ENCODE data around the gene USP12. TPM values are rescaled to one million over a fixed set of nuclear protein-coding genes. Genes with fewer than 3 reads are reported as not detected.

The USP12 gene
- total RNA-seq, 6 donors from 2014 or later = 11.9 to 78.8 (median 30.5) TPM

- DNase-seq (no peak), ATAC-seq (ENCODE audit: low FRiP score in 2 of 2) (no peak)
- no peaks in the 10 kb centered on the region for H3K27me3 ChIP-seq
- peaks cover 16 to 56% (median 26%) of the 10 kb centered on the region in 4 donors for H3K4me1 ChIP-seq
- 84 to 87% methylated on average over 5 of the region's 5 CpGs for WGBS, 2 donors
- no peak overlapping the region for H3K27ac ChIP-seq
- no peak overlapping the region for H3K4me3 ChIP-seq
- no peaks in the 10 kb centered on the region for H3K9me3 ChIP-seq
- H3K36me3 ChIP-seq = no peaks in the 10 kb centered on the region
- TF ChIP-seq EP300 (IDR thresholded peaks at IDR 0.05) (no peak), CTCF (IDR thresholded peaks at IDR 0.05) (no peak), POLR2A (IDR thresholded peaks at IDR 0.05) (no peak), POLR2AphosphoS5 (IDR thresholded peaks at IDR 0.05) (no peak)
Observed at GRCh38 chr13:27132538-27132937, 39.1 kb downstream of the USP12 start.

GRCh38 chr13:27131906-27132305 lies 39.7 kb downstream of the USP12 start:
- ATAC-seq (ENCODE audit: low FRiP score in 2 of 2) (no peak), DNase-seq (no peak)
- Histone ChIP-seq H3K9me3 (no peaks in the 10 kb centered on the region), H3K27ac (peak overlapping the region in 2 of 4 donors; percentile 9 to 67), H3K4me1 (peaks cover 23 to 63% (median 27%) of the 10 kb centered on the region in 4 donors), H3K27me3 (no peaks in the 10 kb centered on the region), H3K4me3 (no peak overlapping the region), H3K36me3 (no peaks in the 10 kb centered on the region)
- TF ChIP-seq POLR2A (IDR thresholded peaks at IDR 0.05) (no peak), EP300 (IDR thresholded peaks at IDR 0.05) (no peak), POLR2AphosphoS5 (IDR thresholded peaks at IDR 0.05) (no peak), CTCF (IDR thresholded peaks at IDR 0.05) (no peak)
- 69 to 72% methylated on average over 3 of the region's 3 CpGs for WGBS, 2 donors

- peak overlapping the region in 3 of 4 donors; percentile 36 to 69 (median 67) for H3K27ac ChIP-seq
- no peak overlapping the region for H3K4me3 ChIP-seq
- no peaks in the 10 kb centered on the region for H3K9me3 ChIP-seq
- peaks cover 27 to 68% (median 31%) of the 10 kb centered on the region in 4 donors for H3K4me1 ChIP-seq
- H3K27me3 ChIP-seq = no peaks in the 10 kb centered on the region
- ATAC-seq (ENCODE audit: low FRiP score in 2 of 2) = peak; percentile 72 to 78
- 30 to 62% methylated on average over 4 of the region's 4 CpGs for WGBS, 2 donors
- no peaks in the 10 kb centered on the region for H3K36me3 ChIP-seq
- no peak for TF ChIP-seq POLR2A (IDR thresholded peaks at IDR 0.05)
- peak in 1 of 4 donors; percentile 55 for TF ChIP-seq EP300 (IDR thresholded peaks at IDR 0.05)
- DNase-seq = peak in 1 of 2 donors; percentile 74
Observed at GRCh38 chr13:27130979-27131623, 40.5 kb downstream of the USP12 start.

- DNase-seq = no peak
- H3K36me3 ChIP-seq = no peaks in the 10 kb centered on the region
- no peaks in the 10 kb centered on the region for H3K9me3 ChIP-seq
- 52 to 74% methylated on average over 7 of the region's 7 CpGs for WGBS, 2 donors
- no peak overlapping the region for H3K4me3 ChIP-seq
- H3K27me3 ChIP-seq = no peaks in the 10 kb centered on the region
- ATAC-seq (ENCODE audit: low FRiP score in 2 of 2) = peak in 1 of 2 donors; percentile 84
- TF ChIP-seq CTCF (IDR thresholded peaks at IDR 0.05) (no peak), POLR2AphosphoS5 (IDR thresholded peaks at IDR 0.05) (no peak), POLR2A (IDR thresholded peaks at IDR 0.05) (no peak), EP300 (IDR thresholded peaks at IDR 0.05) (no peak)
- peaks cover 26 to 68% (median 35%) of the 10 kb centered on the region in 4 donors for H3K4me1 ChIP-seq
- peak overlapping the region in 3 of 4 donors; percentile 36 to 69 (median 67) for H3K27ac ChIP-seq
Observed at GRCh38 chr13:27130223-27130978, 41.2 kb downstream of the USP12 start.

GRCh38 chr13:27128825-27129627 lies 42.6 kb downstream of the USP12 start:
- no peak for TF ChIP-seq CTCF (IDR thresholded peaks at IDR 0.05)
- no peak for TF ChIP-seq POLR2AphosphoS5 (IDR thresholded peaks at IDR 0.05)
- TF ChIP-seq EP300 (IDR thresholded peaks at IDR 0.05) = no peak
- TF ChIP-seq POLR2A (IDR thresholded peaks at IDR 0.05) = no peak
- Histone ChIP-seq H3K9me3 (no peaks in the 10 kb centered on the region), H3K27me3 (no peaks in the 10 kb centered on the region), H3K4me3 (no peak overlapping the region), H3K27ac (no peak overlapping the region), H3K36me3 (no peaks in the 10 kb centered on the region), H3K4me1 (peaks cover 22 to 67% (median 31%) of the 10 kb centered on the region in 4 donors)
- ATAC-seq (ENCODE audit: low FRiP score in 2 of 2) = no peak
- WGBS, 2 donors = 90 to 91% methylated on average over 8 of the region's 8 CpGs
- no peak for DNase-seq
